Sigmoid colon (tissue), 3 donors: ENCODE measurements around the gene TBRG1.

Experiments
- CTCF ChIP-seq, 4 experiments: fragments of 450-650 bp in 3 of 4; fragments of 200-600 bp in 1 of 4; IDR thresholded peaks; one replicate each; pipeline ENCODE4 v1.5.1; 2016 to 2019; ENCODE audit warnings: antibody characterized with exemption in 4 of 4, mild to moderate bottlenecking in 3 of 4, moderate library complexity in 2 of 4
- POLR2A ChIP-seq, 2 donors: fragments of 450-650 bp; IDR thresholded peaks; one replicate each; pipeline ENCODE4 v1.6.1; 2016; ENCODE audit warnings: antibody characterized with exemption in 2 of 2, mild to moderate bottlenecking in 2 of 2, moderate library complexity in 2 of 2

- TF ChIP-seq CTCF (IDR thresholded peaks at IDR 0.05) (no peak), POLR2A (IDR thresholded peaks at IDR 0.05) (no peak)
These were observed 10.0 kb upstream of the TBRG1 start for GRCh38 chr11:124612567-124613246.
